GM12873 (cell line): Measurements from ENCODE around the gene IFT57.

Experiments used
- CTCF ChIP-seq: IDR thresholded peaks from 2 replicates; pipeline ENCODE4 v1.5.1; 2012; ENCODE audit warnings: low read depth, mild to moderate bottlenecking, moderate library complexity, low read length, control low read depth; ENCODE audit not compliant: insufficient read depth; ENCODE audit errors: missing control alignments

Gene IFT57

GRCh38 chr3:108114423-108115065, 107.7 kb downstream of the IFT57 start:
- TF ChIP-seq CTCF: no peak

- TF ChIP-seq CTCF: no peak
Observed at GRCh38 chr3:108113975-108114374, 108.2 kb downstream of the IFT57 start.

GRCh38 chr3:108110934-108111333, 111.3 kb downstream of the IFT57 start:
- no peak for TF ChIP-seq CTCF
